GM18508 (cell line): ENCODE measurements around the gene PKN3.

Source experiments
- ATAC-seq: cut with Tn5 transposase; IDR thresholded peaks from one replicate; pipeline ENCODE4 v1.9.1; 2021; ENCODE audit warnings: moderate number of reproducible peaks; ENCODE audit not compliant: insufficient read depth, unreplicated experiment

PKN3 gene

GRCh38 chr9:128713941-128714573, 11.8 kb downstream of the PKN3 start:
- no peak for ATAC-seq

- ATAC-seq, result no peak
Observed at GRCh38 chr9:128714586-128715435, 12.5 kb downstream of the PKN3 start.

GRCh38 chr9:128715436-128715750, 13.1 kb downstream of the PKN3 start:
- ATAC-seq, result no peak

GRCh38 chr9:128716581-128717254, 14.4 kb downstream of the PKN3 start:
- no peak for ATAC-seq

GRCh38 chr9:128718047-128718446, 15.7 kb downstream of the PKN3 start:
- ATAC-seq, result no peak

GRCh38 chr9:128718475-128718874, 16.2 kb downstream of the PKN3 start:
- ATAC-seq, result no peak

- no peak for ATAC-seq
Observed at GRCh38 chr9:128719919-128720605, 17.8 kb downstream of the PKN3 start.

- ATAC-seq, result no peak
Observed at GRCh38 chr9:128720841-128721486, 18.7 kb downstream of the PKN3 start.

- no peak for ATAC-seq
Observed at GRCh38 chr9:128721487-128722010, 19.2 kb downstream of the PKN3 start.

- no peak for ATAC-seq
Observed at GRCh38 chr9:128722380-128723351, 20.4 kb downstream of the PKN3 start.

- no peak for ATAC-seq
Observed at GRCh38 chr9:128723352-128723865, 21.1 kb downstream of the PKN3 start.

- ATAC-seq, result peak; percentile 75
Observed at GRCh38 chr9:128723866-128724743, 21.8 kb downstream of the PKN3 start, which contains the start of gene ZDHHC12. ZDHHC12 (minus strand) TSS chr9:128724127; CDS start chr9:128724093, 34 bp downstream.

- no peak for ATAC-seq
Observed at GRCh38 chr9:128724744-128725211, 22.5 kb downstream of the PKN3 start.

- no peak for ATAC-seq
Observed at GRCh38 chr9:128727640-128728248, 25.4 kb downstream of the PKN3 start.

- ATAC-seq, result no peak
Observed at GRCh38 chr9:128728298-128728697, 26.0 kb downstream of the PKN3 start.

- ATAC-seq, result no peak
Observed at GRCh38 chr9:128729302-128729701, 27.0 kb downstream of the PKN3 start.
